Nephron (organoid): Measurements from ENCODE around the gene PTGES2.
A peak's percentile ranks its signal among the peaks of the same experiment; 100 is the strongest.
"Not testable (repeated sequence)": the region's sequence is repeated elsewhere in the genome, so short reads cannot be mapped to it uniquely, and the experiment has no call there.

Source experiments
- H3K27ac Mint-ChIP-seq, 3 experiments: 2 replicates each; pipeline ENCODE4 v1.8.0; 2020; ENCODE audit warnings: mixed read lengths in 3 of 3, mild to moderate bottlenecking in 2 of 3, moderate library complexity in 1 of 3
- H3K27me3 Mint-ChIP-seq: 2 replicates; pipeline ENCODE4 v1.8.0; 2021; ENCODE audit warnings: low read depth, mild to moderate bottlenecking, moderate library complexity, mixed read lengths
- H3K36me3 Mint-ChIP-seq: 2 replicates; pipeline ENCODE4 v1.8.0; 2020; ENCODE audit warnings: low read depth, mixed read lengths
- H3K4me1 Mint-ChIP-seq: 2 replicates; pipeline ENCODE4 v1.8.0; 2020; ENCODE audit warnings: mixed read lengths
- H3K4me3 Mint-ChIP-seq, 3 experiments: 2 replicates each; pipeline ENCODE4 v1.8.0; 2020; ENCODE audit warnings: mild to moderate bottlenecking in 3 of 3, mixed read lengths in 3 of 3, moderate library complexity in 2 of 3
- H3K9me3 Mint-ChIP-seq: 2 replicates; pipeline ENCODE4 v1.8.0; 2020; ENCODE audit warnings: mixed read lengths
- TF ChIP-seq, protein P1 (sequence below), 3 experiments: fragments of 200-600 bp; sonication (generic); IDR thresholded peaks; one replicate each; pipeline ENCODE4 v1.5.0; 2021; ENCODE audit warnings: antibody characterized with exemption in 3 of 3; ENCODE audit not compliant: unreplicated experiment in 3 of 3

Gene PTGES2

DNA sequence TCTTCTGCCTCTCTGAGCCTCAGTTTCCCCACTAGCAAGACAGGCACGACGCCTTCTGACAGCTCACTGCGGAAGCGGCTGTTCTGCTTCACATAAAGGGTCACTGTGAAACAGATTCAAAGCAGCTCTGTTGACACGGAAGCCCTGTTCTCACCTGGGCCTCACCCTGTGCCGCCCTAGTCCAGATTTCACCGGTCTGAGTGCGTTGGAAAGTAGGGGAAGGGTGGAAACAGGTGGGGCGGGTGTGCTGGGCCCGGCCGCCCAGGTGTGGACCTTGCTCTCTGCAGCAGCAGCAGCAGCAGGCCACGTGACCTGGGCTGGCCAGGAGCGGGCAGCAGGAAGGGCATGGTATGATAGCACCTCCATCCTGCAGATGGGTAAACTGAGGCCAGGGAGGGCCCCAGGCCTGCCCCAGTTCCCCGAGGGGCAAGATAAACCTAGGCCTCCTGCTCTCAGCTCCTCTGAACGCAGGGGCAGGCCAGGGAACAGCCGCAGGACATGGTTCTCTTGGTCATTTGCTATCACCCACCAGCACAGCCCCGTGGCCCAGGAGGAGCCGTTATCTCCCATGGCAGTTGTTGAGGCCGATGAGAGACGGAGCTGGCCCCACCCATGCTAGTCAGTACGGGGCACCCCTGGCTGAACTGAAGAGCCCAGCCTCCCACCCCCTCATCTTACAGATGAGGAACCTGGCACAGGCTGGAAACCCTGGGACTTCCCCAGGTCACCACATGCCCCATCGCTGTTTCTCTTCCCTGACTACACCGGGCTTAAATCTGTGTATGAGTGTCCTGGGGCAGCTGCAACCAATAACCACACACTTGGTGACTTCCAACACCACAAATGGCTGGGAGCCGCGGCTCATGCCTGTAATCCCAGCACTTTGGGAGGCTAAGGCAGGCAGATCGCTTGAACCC, 12.1 kb downstream of the PTGES2 start:
- TF ChIP-seq, protein P1, sequence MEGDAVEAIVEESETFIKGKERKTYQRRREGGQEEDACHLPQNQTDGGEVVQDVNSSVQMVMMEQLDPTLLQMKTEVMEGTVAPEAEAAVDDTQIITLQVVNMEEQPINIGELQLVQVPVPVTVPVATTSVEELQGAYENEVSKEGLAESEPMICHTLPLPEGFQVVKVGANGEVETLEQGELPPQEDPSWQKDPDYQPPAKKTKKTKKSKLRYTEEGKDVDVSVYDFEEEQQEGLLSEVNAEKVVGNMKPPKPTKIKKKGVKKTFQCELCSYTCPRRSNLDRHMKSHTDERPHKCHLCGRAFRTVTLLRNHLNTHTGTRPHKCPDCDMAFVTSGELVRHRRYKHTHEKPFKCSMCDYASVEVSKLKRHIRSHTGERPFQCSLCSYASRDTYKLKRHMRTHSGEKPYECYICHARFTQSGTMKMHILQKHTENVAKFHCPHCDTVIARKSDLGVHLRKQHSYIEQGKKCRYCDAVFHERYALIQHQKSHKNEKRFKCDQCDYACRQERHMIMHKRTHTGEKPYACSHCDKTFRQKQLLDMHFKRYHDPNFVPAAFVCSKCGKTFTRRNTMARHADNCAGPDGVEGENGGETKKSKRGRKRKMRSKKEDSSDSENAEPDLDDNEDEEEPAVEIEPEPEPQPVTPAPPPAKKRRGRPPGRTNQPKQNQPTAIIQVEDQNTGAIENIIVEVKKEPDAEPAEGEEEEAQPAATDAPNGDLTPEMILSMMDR (IDR thresholded peaks at IDR 0.05; ENCODE audit: unreplicated experiment in 3 of 3): no peak
- Mint-ChIP-seq H3K27ac (peak overlapping the region in 1 of 3 experiments; percentile 95), H3K4me3 (no peak overlapping the region), H3K4me1 (peaks cover 11% of the 10 kb centered on the region), H3K36me3 (peaks cover 21% of the 10 kb centered on the region), H3K27me3 (peaks cover 4% of the 10 kb centered on the region), H3K9me3 (no peaks in the 10 kb centered on the region)

DNA sequence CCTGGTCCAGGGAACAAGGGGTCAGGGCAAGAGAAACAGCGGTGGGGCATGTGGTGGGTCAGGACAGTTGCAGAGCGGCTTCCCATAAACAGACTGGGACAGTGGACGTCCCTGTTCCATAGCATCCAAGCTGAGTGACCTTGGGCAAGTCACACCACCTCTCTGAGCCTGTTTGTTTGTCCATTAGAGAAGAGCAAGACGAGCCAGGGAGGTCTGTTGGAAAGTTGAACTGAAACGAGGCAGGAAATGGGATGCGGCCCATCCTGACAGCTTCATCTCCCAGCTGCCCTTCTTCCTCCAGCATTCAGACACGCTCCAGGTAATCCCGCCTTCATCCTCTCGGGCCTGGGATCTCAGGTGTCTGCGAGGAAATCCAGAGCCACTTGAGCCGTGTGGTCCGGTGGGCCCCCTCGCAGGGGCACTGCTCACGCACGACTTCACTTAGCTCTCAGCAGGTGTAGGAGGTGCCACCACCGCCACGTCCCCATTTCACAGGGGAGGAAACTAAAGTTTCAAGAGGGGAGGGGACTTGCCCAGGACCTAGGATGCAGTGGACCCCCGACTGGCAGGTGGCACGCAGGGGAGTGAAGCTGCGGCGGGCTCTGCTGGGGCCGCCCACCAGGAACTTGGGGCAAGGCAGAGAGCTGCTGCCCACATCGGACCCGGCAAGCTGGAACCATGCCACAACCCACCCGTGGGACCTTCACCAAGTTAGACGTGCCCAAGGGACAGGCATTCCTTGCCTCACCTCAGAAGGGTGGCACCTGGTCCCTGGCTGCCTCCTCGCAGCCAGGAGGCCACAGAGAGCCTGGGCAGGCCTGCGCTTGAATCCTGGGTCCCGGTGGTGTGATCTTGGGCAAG, 13.0 kb downstream of the PTGES2 start:
- Mint-ChIP-seq H3K27ac (peak overlapping the region in 1 of 3 experiments; percentile 95), H3K9me3 (no peaks in the 10 kb centered on the region), H3K36me3 (peaks cover 24% of the 10 kb centered on the region), H3K4me3 (no peak overlapping the region), H3K27me3 (peaks cover 4% of the 10 kb centered on the region), H3K4me1 (peaks cover 15% of the 10 kb centered on the region)
- TF ChIP-seq, protein P1 (IDR thresholded peaks at IDR 0.05; ENCODE audit: unreplicated experiment in 3 of 3): no peak

DNA sequence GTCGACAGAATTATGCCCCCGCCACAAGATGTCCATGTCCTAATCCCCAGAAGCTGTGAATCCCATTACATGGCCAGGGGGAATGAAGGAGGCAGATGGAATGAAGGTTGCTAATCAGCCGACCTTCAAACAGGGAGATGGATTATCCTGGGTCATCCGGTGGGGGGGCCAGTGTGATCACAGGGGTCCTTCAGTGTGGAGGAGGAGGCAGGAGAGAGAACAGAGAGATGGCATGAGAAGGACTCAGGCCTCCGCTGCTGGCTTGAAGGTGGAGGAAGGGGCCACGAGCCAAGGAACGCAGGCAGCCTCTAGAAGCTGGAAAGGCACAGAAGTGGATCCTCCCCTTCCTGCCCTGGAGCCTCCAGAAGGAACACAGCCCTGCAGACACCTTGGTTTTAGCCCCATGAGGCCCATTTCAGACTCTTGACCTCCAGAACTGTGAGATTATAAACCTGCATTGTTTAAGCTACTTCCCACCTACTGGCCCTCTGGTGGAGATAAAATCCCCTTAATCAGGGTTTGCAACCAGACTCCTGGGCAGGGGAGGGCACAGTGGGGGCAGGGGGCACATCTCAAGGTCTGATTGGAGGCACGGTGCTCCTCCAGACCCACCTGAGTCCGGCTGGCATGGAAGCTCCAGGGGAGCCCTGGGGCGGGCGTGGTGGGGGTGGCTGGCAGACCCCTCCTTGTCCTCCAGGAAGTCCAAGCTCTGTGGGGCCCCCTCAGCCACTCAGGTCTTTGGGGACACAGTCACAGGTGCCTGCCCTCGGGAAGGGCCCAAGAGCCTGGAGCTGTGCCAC, 13.8 kb downstream of the PTGES2 start:
- H3K4me1 Mint-ChIP-seq: peaks cover 21% of the 10 kb centered on the region
- no peak overlapping the region for H3K4me3 Mint-ChIP-seq
- no peak overlapping the region for H3K27ac Mint-ChIP-seq
- TF ChIP-seq, protein P1 (IDR thresholded peaks at IDR 0.05; ENCODE audit: unreplicated experiment in 3 of 3): no peak
- no peaks in the 10 kb centered on the region for H3K9me3 Mint-ChIP-seq
- peaks cover 26% of the 10 kb centered on the region for H3K36me3 Mint-ChIP-seq
- peaks cover 4% of the 10 kb centered on the region for H3K27me3 Mint-ChIP-seq

DNA sequence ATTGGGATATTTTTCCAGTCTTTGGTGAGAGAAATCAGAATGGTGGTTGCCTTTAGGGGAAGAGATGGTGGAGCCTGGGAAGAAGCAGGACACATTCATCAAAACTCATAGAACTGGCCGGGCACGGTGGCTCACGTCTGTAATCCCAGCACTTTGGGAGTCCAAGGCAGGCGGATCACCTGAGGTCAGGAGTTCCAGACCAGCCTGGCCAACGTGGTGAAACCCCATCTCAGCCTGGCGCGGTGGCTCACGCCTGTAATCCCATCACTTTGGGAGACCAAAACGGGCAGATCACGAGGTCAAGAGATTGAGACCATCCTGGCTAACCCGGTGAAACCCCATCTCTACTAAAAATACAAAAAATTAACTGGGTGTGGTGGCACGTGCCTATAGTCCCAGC, 15.8 kb downstream of the PTGES2 start:
- peaks cover 33% of the 10 kb centered on the region for H3K36me3 Mint-ChIP-seq

DNA sequence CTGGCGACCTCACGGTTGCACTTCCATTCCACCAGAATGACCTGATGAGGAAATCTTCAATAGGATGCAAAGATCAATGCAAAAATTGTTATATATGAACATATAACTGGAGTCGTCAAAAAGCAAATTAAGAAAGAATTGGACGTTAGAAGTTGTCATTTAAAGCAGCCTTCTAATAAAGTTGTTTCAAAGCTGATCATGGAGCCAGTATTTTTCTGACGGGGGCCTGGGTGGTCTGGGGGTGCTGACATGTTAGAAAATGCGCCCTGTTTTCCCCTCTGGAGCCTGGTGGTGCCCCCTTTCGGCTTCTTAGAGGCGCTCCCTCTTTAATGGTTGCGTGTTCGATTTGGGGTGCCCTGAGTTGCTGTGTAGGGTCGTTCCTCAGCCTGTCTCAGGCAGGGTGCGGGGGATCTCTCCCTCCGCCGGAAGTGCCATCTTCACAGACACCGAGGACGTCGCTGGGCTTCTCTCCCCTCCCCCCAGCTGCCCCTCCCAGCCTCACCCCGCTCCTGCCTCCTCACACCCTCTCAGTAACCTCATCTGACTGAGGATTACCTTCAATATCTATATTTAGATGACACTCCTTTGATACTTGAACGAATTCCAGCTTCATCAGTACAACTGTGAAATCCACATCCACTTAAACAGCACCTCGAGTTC, 18.3 kb downstream of the PTGES2 start:
- Mint-ChIP-seq H3K4me3 (no peak overlapping the region), H3K4me1 (peaks cover 29% of the 10 kb centered on the region), H3K9me3 (no peaks in the 10 kb centered on the region), H3K27me3 (no peaks in the 10 kb centered on the region), H3K27ac (peak overlapping the region in 2 of 3 experiments; percentile 13 to 57), H3K36me3 (peaks cover 26% of the 10 kb centered on the region)
- TF ChIP-seq, protein P1 (IDR thresholded peaks at IDR 0.05; ENCODE audit: unreplicated experiment in 3 of 3): no peak

More for the DNA sequence above, 15.8 kb downstream of the PTGES2 start:
- H3K9me3 Mint-ChIP-seq, H3K27ac Mint-ChIP-seq, H3K4me3 Mint-ChIP-seq, H3K27me3 Mint-ChIP-seq: not testable (repeated sequence)
- peaks cover 24% of the 10 kb centered on the region for H3K4me1 Mint-ChIP-seq
